Stimulated activated CD4-positive, alpha-beta T cell treated with anti-CD3 and anti-CD28 coated beads, TNF-alpha, amount 100 ng/mL, for 1 hour (primary cell): ENCODE results near the gene ITPR1.

ENCODE experiments used
- DNase-seq, 3 donors: peaks; one replicate each; pipeline ENCODE4 v3.0.0-alpha.2; 2020; ENCODE audit warnings: low read depth in 3 of 3, low spot score in 1 of 3

The ITPR1 gene

GRCh38 chr3:4633078-4634004 is 140.2 kb downstream of the ITPR1 start:
- DNase-seq = no peak

GRCh38 chr3:4634894-4635293 is 141.7 kb downstream of the ITPR1 start:
- no peak for DNase-seq

GRCh38 chr3:4637265-4637664 is 144.1 kb downstream of the ITPR1 start:
- no peak for DNase-seq

- DNase-seq = no peak
These were observed 148.9 kb downstream of the ITPR1 start for GRCh38 chr3:4641863-4642563.

- DNase-seq = no peak
These were observed 149.5 kb downstream of the ITPR1 start for GRCh38 chr3:4642611-4643010.

DNA sequence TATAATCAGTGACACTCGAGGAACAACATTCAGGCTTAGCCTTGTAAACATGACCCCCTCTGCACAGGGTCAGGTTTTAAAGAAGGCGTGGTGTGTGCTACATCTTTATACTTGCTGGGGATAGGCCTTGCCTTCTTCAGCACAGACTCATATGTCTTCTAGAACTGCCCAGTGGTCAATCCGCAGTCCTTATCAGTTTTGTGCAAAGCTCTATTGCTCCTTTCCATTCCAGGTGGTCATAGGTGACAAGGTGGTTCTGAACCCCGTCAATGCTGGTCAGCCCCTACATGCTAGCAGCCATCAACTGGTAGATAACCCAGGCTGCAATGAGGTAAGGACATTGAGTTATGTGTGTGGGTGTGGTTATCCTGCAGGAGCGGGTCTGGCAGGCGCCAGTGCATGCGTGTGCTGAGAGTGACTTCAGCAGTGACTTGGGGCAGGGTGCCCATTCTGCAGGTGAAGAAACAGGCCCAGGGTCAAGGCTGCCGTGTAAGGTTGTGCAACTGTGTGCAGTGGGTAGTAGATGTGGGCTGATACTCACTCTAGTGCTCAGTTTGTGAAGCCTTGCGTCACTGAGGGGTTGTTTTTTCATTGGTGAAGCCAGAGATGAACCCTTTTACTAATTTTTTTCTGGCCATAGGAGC is 150.9 kb downstream of the ITPR1 start:
- DNase-seq = no peak

GRCh38 chr3:4644951-4645350 is 151.8 kb downstream of the ITPR1 start:
- no peak for DNase-seq

DNA sequence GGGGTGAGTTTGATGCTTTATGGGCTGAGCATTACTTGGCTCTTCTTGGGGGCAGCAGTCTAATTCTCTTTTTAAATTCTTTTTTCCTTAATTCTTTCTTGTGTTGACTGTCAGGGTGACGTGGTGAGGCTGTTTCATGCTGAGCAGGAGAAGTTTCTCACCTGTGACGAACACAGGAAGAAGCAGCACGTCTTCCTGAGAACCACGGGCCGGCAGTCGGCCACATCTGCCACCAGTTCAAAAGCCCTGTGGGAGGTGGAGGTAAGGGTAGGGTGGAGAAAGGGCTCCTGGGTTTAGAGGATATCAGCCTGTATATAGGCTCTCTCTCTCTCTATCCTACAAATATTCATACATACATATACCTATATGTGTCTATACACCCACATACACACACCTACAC is 152.3 kb downstream of the ITPR1 start:
- no peak for DNase-seq

DNA sequence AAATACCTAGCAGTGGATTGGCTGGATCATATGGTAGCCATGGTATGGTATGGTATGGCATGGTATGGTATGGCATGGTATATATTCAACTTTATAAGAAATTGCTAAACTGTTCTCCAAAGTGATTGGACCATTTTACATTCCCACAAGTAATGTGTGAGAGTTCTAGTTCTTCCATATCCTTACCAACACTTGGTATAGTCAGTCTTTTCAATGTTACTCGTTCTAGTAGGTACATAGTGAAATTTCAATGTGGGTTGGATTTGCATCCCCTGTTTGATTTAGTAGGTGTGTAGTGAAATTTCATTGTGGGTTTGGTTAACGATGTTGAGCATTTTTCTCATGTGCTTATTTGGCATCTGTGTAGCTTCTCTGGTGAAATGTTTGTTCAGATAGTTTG is 154.3 kb downstream of the ITPR1 start:
- DNase-seq = no peak

DNA sequence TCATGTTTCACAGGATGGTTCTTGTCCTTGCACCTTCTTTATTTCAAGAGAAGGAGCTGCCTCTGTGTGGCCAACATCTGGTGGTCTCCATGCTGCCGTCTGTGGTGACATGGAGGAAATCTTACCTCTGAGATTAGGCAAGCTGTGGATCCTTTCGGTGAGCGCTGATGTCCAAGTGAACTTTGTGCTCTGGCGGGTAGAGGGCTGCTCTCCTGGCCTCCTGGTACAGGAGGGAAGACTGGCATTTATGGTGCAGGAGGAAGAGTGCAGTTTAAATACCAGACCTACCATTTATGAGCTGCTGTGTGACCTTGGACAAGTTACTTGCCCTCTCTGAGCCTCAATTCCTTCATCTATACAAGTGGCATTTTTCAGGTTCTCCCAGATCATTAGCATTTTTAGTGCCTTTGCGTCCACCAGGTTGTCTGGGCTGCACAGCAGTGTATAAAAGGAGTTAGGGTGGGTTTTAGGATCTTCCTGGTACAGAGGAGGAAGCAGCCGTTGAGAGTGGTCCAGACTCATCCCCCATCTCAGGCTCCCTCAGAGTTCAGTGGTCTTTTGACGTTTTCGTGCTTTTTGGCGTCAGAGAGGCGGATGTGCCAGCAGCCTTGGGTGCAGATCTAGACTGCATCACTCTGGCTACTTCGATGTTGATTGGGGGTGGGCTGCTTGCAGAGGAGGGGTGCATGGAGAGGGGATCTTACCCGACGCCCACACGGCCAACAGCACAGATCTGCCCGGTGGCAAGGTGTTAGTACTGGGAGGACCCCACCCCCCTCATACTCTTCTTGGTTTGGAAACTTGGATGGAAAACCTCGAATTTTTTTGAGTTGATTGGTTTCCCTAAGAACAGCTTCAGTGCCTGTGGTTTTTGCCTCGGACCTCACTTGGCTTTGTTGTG is 162.2 kb downstream of the ITPR1 start:
- no peak for DNase-seq

DNA sequence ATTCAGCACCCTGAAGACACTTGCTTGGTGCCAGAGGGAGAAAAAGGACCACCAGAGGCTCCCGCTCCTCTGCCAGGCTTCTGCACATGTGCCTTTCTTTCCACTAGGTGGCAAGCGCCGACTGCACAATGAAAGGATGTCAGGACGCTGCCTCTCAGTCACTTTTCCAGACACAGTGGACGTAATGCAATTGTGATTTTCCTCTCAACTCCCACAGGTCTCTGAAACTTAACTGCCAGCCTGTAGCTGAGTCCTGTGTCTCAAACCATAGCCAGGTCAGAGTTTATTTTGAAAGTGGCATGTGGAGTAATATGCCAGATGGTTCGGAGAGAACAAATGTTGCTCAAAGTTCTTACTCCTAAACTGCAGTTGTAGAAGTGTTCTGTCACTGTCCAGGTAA is 162.9 kb downstream of the ITPR1 start:
- DNase-seq = no peak

DNA sequence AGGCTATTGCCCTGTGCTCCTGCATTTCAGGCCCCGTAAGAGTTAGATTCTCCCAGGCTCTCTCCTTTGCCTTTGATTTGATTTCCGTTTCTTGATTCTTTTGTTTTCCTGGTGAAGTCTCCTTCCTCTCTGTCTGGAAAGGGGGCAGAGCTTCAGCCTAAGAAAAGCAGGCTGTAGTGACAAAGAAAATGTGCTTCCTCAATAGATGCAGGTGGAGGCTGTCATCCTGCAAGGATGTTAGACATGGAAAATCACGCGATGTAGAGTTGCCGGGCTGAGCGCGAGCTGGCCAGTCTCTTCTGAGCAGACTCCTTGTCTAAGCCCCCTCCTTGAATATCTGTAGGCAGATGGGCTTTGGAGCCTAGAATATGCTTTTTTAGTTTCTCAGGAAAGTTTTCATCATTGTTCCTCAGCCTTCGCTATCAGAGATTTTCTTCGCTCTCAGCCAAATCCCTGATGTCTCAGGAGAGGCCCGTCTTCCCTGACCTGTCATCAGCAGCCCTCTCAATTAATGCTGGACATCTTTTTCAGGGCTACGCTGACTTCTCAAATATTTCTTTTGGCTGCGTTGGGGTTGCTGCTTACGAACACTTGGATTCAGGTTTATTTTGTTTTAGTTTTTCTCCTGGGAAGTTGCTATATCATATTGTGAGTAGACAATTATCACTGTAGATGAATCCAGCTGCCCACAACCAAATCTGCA is 163.6 kb downstream of the ITPR1 start:
- no peak for DNase-seq

GRCh38 chr3:4660936-4661335 is 167.8 kb downstream of the ITPR1 start:
- DNase-seq = no peak

- DNase-seq = no peak
These were observed 171.3 kb downstream of the ITPR1 start for GRCh38 chr3:4664412-4664811.

DNA sequence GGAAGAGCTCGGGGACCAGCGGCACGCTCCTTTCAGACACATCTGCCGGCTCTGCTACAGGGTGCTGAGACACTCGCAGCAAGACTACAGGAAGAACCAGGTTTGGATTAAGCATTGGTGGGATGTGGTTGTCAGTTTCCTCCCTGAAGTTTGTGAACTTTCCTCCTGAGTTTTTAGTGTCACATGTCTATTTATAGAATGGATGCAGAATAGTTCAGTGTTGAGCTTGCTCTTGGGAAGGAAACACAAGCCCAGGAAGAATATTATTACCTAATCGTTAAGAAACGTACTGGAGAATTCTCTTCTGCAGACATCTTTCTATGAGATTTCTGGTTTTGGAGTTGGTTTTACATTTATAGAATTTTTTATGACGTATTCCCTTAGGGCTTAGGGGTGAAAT is 172.0 kb downstream of the ITPR1 start:
- DNase-seq = no peak

DNA sequence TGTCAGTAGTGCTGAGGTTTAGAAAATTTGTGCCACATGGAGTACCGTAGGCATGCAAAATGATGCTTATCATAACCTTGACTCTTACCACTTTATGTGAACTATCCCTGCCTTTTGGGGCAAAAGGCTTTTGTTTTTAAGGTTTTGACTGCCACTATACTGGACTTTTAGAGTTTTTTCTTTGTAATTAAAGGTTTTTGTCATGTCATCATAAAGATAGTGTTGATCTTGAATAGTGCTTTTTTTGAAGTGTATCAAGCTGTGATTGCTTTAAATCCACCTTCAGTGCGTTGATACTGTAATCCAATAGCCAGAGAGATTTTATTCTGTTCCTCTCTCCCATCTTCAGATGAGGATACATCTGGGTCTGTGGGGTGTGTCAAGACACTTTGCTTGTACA is 172.9 kb downstream of the ITPR1 start:
- no peak for DNase-seq

GRCh38 chr3:4670352-4670751 is 177.2 kb downstream of the ITPR1 start:
- DNase-seq = no peak

DNA sequence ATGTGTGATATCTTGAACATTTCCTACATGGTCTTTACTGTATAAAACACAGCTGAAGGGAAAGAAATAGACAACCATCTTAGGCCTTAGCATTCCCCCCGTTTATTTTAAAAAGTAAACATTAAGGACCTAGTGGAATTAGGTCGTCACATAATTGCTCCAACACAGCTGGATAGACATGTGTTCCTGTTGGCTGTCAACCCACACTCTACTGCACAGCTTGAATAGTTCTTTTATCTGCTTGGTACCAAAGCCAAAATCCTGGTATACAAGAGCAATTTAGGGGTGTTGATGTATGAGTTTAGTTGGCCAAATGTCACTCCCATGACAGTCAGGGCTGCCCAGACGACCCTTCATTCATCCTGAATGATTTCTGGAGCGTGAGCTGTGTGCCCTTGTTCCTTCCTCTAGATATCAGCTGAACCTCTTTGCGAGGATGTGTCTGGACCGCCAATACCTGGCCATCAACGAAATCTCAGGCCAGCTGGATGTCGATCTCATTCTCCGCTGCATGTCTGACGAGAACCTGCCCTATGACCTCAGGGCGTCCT is 179.7 kb downstream of the ITPR1 start:
- no peak for DNase-seq

DNA sequence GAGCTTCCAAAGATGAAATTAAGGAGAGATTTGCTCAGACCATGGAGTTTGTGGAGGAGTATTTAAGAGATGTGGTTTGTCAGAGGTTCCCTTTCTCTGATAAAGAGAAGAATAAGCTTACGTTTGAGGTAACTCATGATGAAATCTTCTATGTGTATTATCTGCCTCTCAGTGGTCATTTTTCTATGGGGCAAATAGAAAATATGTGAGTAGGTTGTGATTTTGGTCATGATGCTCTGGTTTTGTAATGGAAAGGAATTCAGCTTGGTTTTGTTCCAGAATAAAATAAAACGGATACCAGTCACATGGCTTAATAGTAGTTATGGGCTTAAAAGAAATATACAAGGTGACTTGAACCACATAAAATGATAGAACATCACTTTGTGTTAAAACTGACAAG is 181.1 kb downstream of the ITPR1 start:
- DNase-seq = no peak

- no peak for DNase-seq
These were observed 182.6 kb downstream of the ITPR1 start for GRCh38 chr3:4675704-4676103.
